HG02981 (cell line): ENCODE measurements around the gene SYT15B.
"Not testable (repeated sequence)": the region's sequence is repeated elsewhere in the genome, so short reads cannot be mapped to it uniquely, and the experiment has no call there.

Source experiments
- ATAC-seq: cut with Tn5 transposase; IDR thresholded peaks from one replicate; pipeline ENCODE4 v1.9.1; 2021; ENCODE audit warnings: mild to moderate bottlenecking, moderate library complexity; ENCODE audit not compliant: unreplicated experiment

Gene SYT15B

DNA sequence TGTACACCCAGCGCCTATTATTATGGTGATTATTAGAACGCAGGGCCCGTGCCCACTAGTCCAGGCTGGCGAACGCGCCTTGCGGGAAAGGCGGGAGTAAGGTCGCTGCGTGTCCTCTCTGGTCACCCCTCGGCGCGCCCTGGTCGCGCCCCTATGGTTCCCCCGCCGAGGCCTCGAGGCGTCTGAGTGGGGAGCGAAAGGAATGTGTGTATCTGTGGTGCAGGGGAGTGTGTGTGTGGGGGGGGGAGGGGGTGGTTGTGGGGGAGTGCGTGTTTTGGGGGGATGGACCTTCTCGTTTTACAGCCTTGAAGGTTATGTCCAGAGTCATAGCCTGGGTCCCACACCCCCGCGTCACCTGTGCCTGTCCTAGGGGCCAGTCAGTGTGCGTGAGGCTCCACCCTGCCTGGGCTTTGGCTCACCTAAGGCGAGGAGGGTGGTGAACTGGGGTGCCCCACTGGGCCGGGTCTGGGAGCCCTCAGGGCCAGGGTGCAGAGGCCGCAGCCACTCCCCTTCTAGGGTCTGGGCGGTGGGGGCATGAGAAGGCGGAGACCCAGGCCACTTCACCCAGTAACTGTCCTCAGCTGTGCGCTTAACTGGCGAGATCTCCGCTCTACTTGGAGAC, at the start of gene SYT15B:
Gene SYT15B, minus strand, starts transcription at position 39 of the 622 bp plus-strand sequence. CDS start 952 bp downstream, outside the sequence.
- ATAC-seq, result not testable (repeated sequence)

DNA sequence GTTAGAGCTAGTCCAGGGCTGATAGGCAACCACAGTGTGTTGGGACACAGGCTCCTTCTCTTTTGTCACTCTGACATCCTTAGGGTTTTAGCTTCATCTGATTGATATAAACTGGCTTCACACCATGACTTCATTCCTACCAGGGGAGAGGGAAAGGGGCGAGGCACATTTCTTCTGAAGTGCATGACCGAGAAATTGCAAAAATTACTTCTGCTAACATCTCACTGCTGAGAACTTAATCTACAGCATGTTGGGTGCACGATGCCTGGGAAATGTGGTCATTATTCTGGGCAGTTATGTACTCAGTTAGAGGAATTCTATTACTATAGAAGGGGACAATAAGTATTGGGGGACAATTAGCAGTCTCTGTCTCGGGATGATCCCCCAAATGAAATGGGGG, 16.2 kb upstream of the SYT15B start:
- ATAC-seq, result not testable (repeated sequence)

GRCh38 chr10:47775361-47776231, 12.2 kb upstream of the SYT15B start:
- not testable (repeated sequence) for ATAC-seq

DNA sequence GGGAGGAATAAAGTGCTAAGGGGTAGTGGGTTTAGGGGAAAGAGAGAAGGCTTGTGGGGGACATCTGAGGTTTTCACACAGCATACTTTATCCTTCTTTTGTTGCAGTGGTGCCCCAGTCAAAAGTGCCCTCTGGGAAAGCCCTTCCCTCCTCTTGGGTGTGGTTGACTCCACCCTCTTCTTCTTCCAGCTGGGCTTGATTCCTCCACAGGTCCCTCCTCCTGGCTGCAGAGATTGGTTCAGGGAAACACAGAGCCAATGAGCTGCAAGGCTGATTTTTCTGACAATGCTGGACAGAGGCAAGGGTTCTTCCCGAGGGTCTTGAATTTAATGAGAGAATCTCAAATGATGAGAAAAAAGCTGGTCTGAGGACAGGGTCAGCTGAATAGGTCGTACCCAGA, 7.4 kb upstream of the SYT15B start:
- not testable (repeated sequence) for ATAC-seq

- ATAC-seq, result not testable (repeated sequence)
Observed at GRCh38 chr10:47768578-47769115, 5.3 kb upstream of the SYT15B start.

DNA sequence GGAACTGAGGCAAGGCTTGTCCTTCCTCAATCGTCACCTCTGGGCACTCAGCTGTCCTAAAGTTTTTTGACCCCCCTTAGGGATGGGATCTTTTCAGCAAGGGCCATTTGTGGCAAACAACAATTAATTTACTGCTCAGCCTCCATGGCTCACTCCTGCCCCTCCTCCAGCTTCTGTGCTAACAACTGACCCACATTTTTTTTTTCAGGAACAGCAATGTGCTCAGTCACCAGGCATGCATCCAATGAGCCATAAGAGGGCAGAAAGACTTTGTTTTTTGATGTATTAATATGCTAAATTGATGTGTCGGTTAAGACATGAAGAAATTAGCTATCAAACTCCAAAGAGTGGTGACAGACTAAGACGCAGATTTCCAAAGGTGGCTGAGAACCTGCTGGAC, 4.7 kb upstream of the SYT15B start:
- ATAC-seq, result not testable (repeated sequence)

DNA sequence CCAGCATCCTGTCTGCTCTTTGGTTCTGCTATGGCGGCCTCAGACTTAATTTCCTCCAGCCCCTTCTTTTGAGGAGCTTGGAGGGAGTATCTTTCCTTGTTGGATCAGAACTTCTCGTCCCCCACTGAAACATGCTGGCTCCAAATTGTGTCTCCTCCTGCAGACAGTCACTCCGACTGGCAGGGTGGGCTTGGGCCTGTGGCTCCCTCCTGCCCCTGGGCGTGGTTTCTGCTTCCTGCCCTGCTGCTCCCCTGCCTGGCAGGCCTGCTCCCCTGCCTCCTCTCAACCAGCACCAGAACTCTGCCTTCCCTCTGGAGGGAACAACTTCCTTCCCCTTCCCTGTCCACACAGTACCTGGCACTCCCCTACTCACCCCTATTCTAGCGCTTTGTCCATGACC, 3.8 kb upstream of the SYT15B start:
- ATAC-seq, result not testable (repeated sequence)

- ATAC-seq, result not testable (repeated sequence)
Observed at GRCh38 chr10:47765232-47765631, 1.8 kb upstream of the SYT15B start.

- not testable (repeated sequence) for ATAC-seq
Observed at GRCh38 chr10:47762674-47763553, 478 bp downstream of the SYT15B start.

DNA sequence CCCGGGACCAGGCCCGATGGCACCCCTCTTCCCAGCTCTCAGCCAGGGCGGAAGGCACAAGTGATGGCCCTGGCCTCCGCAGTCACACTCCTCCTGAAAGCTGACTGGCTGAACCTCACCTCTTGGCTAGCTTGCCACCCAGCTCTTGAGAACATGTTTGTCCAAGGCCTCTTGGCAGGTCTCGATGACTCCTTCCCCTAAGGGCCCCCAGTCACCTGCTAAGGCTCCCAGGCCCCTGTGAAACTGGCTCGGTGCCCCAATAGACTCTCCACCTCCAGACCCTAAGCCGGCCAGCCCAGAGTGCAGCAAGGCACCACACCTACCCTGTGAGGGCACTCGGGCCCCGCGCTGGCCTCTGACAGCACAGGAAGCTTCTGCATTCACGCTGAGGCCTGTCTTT, 4.5 kb downstream of the SYT15B start:
- not testable (repeated sequence) for ATAC-seq

GRCh38 chr10:47756169-47756568, 7.2 kb downstream of the SYT15B start:
- ATAC-seq, result not testable (repeated sequence)

DNA sequence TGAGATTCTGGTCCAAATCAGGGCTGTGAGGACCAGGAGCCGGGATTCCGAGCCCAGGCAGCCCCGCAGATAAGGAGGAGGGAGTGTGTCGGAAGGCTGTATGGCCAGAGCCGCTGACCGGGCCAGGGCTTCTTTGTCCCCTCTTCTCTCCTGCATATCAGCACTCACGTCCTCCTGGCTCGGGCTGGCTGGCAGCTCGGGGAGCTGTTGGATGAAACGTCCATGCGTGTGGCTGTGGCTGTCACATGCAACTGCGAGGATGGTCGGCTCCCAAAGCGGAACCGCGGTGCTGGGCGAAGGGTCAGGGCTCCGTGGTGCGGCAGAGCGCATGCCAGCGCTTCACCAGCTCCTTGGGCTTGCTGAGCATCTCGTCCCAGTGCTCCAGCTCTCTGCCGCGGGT, 9.5 kb downstream of the SYT15B start:
- not testable (repeated sequence) for ATAC-seq

DNA sequence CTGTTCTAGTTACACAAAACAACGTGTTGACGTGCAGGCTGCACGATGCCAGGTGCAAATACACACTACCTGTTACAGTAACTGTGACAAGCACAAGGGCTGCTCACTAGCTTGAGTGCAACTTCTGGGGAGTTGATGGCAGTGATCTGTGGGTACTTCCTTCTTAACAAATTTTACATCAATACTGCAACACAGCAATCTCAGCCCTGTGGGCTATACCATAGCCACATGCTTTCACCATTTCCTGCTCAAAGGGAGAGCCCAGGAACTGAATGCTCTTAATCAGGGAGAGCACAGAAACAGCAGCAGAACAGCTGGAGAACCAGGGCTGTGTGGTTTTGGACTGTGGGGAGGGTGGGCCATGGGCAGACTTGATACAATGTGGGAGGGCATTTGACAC, 10.2 kb downstream of the SYT15B start:
- not testable (repeated sequence) for ATAC-seq

GRCh38 chr10:47751821-47752220, 11.6 kb downstream of the SYT15B start:
- ATAC-seq, result not testable (repeated sequence)

GRCh38 chr10:47750360-47750759, 13.0 kb downstream of the SYT15B start:
- ATAC-seq, result not testable (repeated sequence)

- ATAC-seq, result not testable (repeated sequence)
Observed at GRCh38 chr10:47746780-47747376, 16.5 kb downstream of the SYT15B start.

DNA sequence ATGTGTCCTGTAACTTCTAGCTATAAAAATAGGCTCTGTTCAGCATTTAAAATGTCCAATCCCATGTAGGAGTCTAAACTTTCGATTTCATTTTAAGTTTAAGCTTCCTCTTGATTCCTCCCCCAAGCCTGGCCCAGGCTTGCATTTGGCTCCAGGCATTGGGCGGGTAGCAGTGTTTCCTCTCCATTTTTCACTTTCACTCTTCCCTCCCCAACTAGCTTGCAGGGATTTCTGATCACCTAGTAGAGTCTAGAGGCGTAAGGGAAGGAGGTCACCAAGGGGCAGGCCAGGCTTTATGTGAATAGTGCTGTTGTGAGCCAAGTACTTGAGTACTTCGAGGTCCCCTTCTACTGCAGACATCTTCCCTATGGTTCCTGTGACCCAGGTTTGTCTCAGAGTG, 18.5 kb downstream of the SYT15B start:
- ATAC-seq, result not testable (repeated sequence)

DNA sequence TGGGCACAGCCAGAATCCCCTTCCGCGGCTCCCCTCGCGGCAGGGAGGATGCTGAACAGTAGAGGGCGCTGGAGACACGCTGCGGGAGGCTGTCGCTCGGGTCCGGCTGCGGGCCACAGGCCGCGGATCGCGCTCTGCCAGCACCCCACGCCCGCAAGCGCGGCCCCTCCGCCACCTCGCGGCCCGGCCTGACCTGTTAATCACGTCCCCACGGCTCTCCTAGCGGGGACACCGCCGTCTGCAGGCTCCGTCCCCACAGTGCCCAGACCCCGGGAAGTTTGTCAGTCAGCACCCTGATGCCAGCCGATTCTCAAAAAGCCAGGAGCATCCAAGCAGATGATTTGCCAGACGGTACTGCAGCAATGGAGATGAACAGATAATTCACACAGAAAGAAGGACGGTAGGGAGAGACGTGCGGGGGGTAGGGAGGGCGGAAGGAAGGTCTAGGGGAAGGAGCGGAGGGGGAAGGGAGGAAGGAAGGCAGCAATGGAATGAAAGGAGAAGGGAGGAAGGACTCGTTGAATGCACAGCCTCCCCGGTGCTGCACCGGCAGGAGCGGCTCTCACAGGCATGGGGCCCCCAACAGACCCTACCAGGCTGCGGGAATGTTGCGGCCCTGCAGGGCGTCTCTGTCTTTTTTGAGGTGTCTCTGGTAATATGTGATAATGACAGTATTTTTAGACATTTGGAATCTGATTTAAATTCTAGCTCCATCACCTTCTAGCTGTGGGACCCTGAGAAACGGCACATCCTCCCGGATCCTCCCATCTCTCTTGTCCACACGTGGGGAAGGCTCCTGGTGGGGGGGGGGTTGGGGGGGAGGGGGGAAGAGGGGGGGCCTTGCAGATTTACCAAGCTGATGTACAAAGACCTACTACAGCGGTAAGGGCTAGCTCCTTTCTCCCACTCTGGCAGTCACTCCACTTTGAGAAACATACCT, 19.5 kb downstream of the SYT15B start:
- peak; percentile 84 for ATAC-seq

DNA sequence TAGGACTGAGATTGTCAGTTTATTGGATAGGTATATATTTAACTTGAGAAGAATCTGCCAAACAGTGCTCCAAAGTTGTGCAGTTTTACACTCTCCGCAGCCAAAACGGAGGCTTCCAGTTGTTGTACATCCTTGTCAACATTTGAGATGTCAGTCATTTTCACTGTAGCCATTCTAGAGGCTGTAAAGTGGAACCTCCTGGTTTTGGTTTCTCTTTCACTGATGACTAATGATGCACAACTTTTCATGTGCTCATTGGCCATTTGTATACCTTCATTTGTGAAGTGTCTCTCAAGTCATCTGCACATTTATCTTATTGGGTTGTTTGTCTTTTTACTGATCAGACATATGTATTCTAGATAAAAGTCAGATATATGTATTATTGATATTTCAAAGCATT, 22.5 kb downstream of the SYT15B start:
- ATAC-seq, result peak; percentile 77
